Measurements from ENCODE around the gene MUC20. TPM values are rescaled to one million over a fixed set of nuclear protein-coding genes. Genes with fewer than 3 reads are reported as not detected.

The MUC20 gene
- polyA plus RNA-seq, 1 donor (not counting 4 experiments of a cell fraction or from before 2014, with no cell fraction given): 0.21 TPM

GRCh38 chr3:195757827-195758226, 37.0 kb downstream of the MUC20 start:
- FAIRE-seq (no peak), DNase-seq (ENCODE audit: low read depth, low spot score) (no peak)
- H3K9me3 ChIP-seq (ENCODE audit: control insufficient read depth, low read depth, low read length): no peaks in the 10 kb centered on the region
- no peaks in the 10 kb centered on the region for H4K20me1 ChIP-seq (ENCODE audit: control insufficient read depth, extremely low read depth, insufficient read depth, low read length)
- peaks cover 28% of the 10 kb centered on the region for H3K27me3 ChIP-seq (ENCODE audit: control insufficient read depth, extremely low read depth, insufficient read depth, low read length)
- H3K9me1 ChIP-seq (ENCODE audit: control insufficient read depth, extremely low read depth, insufficient read depth, low read length): no peaks in the 10 kb centered on the region
- H2AFZ ChIP-seq (ENCODE audit: control insufficient read depth, low read length): no peak overlapping the region
- no peak for TF ChIP-seq EZH2 (IDR thresholded peaks at IDR 0.05; ENCODE audit: low read length)
- TF ChIP-seq CTCF (optimal IDR thresholded peaks at IDR 0.05 in 1 of 3, IDR thresholded peaks at IDR 0.05 in 1 of 3, conservative IDR thresholded peaks at IDR 0.05 in 1 of 3; ENCODE audit: extremely low read depth in 1 of 3, insufficient read depth in 2 of 3, low read length in 3 of 3): no peak
- no peaks in the 10 kb centered on the region for H3K4me1 ChIP-seq (ENCODE audit: control insufficient read depth, extremely low read depth, insufficient read depth, low read length)
- dilution Hi-C loops (cut with MboI; ENCODE audit: extremely low pct_ligation_motif_present, low sequenced_read_pairs): no loop called here
- no peaks in the 10 kb centered on the region for H3K79me2 ChIP-seq (ENCODE audit: control insufficient read depth, insufficient read depth, low read length)
- H3K36me3 ChIP-seq (ENCODE audit: control insufficient read depth in 2 of 2, extremely low read depth in 1 of 2, insufficient read depth in 2 of 2, low read length in 2 of 2): no peaks in the 10 kb centered on the region
- no peak overlapping the region for H3K4me2 ChIP-seq (ENCODE audit: control insufficient read depth, extremely low read depth, insufficient read depth, low read depth, low read length)
- H3K27ac ChIP-seq (ENCODE audit: control insufficient read depth, insufficient read depth, low read length): no peak overlapping the region
- H3K4me3 ChIP-seq (ENCODE audit: control insufficient read depth in 2 of 3, extremely low read depth in 1 of 3, insufficient read depth in 2 of 3, low read depth in 1 of 3, low read length in 3 of 3): no peak overlapping the region
- no peak overlapping the region for H3K9ac ChIP-seq (ENCODE audit: control insufficient read depth, extremely low read depth, insufficient read depth, low read length)

DNA sequence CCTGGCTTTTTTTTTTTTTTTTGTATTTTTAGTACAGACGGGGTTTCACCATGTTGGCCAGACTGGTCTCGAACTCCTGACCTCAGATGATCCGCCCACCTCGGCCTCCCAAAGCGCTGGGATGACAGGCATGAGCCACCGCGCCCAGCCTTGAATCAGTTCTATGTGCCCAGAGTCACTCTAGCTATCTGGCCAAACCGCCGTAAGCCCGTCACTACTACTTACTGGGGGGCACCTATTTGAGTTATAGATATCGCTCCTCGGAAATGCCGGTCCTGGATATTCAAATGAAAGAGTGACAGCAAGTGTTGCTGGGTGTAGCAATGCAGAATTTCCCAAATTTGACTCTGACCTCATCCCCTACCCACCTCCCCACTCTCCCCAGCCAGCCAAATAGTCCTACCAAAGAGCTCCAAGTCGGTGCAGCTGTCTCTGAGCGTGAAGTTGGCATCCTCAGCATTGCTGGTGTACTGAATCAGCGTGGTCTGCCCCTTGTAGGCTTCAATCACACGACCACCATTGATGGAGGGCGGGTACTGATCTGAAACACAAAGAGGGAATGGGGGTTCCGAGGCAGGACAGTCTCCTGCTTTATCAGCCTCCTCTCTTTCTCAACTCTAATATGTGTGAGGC, 38.1 kb downstream of the MUC20 start:
- no peak overlapping the region for H3K4me3 ChIP-seq (ENCODE audit: control insufficient read depth in 2 of 3, extremely low read depth in 1 of 3, insufficient read depth in 2 of 3, low read depth in 1 of 3, low read length in 3 of 3)
- H4K20me1 ChIP-seq (ENCODE audit: control insufficient read depth, extremely low read depth, insufficient read depth, low read length): no peaks in the 10 kb centered on the region
- DNase-seq (ENCODE audit: low read depth, low spot score): no peak
- FAIRE-seq: no peak
- H3K4me2 ChIP-seq (ENCODE audit: control insufficient read depth, extremely low read depth, insufficient read depth, low read depth, low read length): no peak overlapping the region
- peaks cover 33% of the 10 kb centered on the region for H3K27me3 ChIP-seq (ENCODE audit: control insufficient read depth, extremely low read depth, insufficient read depth, low read length)
- no peaks in the 10 kb centered on the region for H3K9me3 ChIP-seq (ENCODE audit: control insufficient read depth, low read depth, low read length)
- H3K36me3 ChIP-seq (ENCODE audit: control insufficient read depth in 2 of 2, extremely low read depth in 1 of 2, insufficient read depth in 2 of 2, low read length in 2 of 2): no peaks in the 10 kb centered on the region
- dilution Hi-C loops (cut with MboI; ENCODE audit: extremely low pct_ligation_motif_present, low sequenced_read_pairs): no loop called here
- H3K9me1 ChIP-seq (ENCODE audit: control insufficient read depth, extremely low read depth, insufficient read depth, low read length): no peaks in the 10 kb centered on the region
- no peak for TF ChIP-seq CTCF (optimal IDR thresholded peaks at IDR 0.05 in 1 of 3, IDR thresholded peaks at IDR 0.05 in 1 of 3, conservative IDR thresholded peaks at IDR 0.05 in 1 of 3; ENCODE audit: extremely low read depth in 1 of 3, insufficient read depth in 2 of 3, low read length in 3 of 3)
- TF ChIP-seq EZH2 (IDR thresholded peaks at IDR 0.05; ENCODE audit: low read length): no peak
- H3K9ac ChIP-seq (ENCODE audit: control insufficient read depth, extremely low read depth, insufficient read depth, low read length): no peak overlapping the region
- H3K27ac ChIP-seq (ENCODE audit: control insufficient read depth, insufficient read depth, low read length): no peak overlapping the region
- no peaks in the 10 kb centered on the region for H3K4me1 ChIP-seq (ENCODE audit: control insufficient read depth, extremely low read depth, insufficient read depth, low read length)
- H2AFZ ChIP-seq (ENCODE audit: control insufficient read depth, low read length): no peak overlapping the region
- H3K79me2 ChIP-seq (ENCODE audit: control insufficient read depth, insufficient read depth, low read length): no peaks in the 10 kb centered on the region

All from keratinocyte (primary cell).